ENCODE measurements around the gene GIPC2. TPM values are rescaled to one million over a fixed set of nuclear protein-coding genes. Genes with fewer than 3 reads are reported as not detected.

GIPC2 gene
- total and polyA plus RNA-seq, 2 donors (not counting 1 experiment from before 2014, with no cell fraction given) = not detected

DNA sequence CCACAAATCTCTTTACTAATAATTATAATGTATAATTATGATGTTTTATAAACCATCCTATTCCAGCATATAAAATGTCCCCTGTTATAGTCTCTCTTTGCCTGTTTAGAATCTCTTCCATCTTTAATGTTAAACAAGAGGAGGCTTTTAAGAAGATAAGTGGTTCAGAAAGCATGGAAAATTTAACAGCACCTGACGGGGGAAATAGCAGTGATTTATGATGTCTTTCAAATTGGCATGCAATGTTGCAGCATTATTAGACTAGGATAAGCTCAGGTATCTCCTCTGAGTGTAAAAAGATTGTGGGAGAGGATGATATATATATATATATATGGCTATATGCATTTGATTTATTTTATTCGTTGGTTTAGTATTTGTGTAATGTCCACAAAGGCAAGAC lies 24.4 kb downstream of the GIPC2 start:
- Mint-ChIP-seq H3K9me3 (ENCODE audit: insufficient read depth) (no peaks in the 10 kb centered on the region), H3K4me3 (no peak overlapping the region), H3K27me3 (peaks cover 21% of the 10 kb centered on the region), H3K27ac (no peak overlapping the region), H3K4me1 (no peaks in the 10 kb centered on the region)
- no peak for TF ChIP-seq EZH2 (IDR thresholded peaks at IDR 0.05; ENCODE audit: borderline replicate concordance, insufficient read depth, low read depth, low read length, poor library complexity, severe bottlenecking)
- TF ChIP-seq, protein P1, sequence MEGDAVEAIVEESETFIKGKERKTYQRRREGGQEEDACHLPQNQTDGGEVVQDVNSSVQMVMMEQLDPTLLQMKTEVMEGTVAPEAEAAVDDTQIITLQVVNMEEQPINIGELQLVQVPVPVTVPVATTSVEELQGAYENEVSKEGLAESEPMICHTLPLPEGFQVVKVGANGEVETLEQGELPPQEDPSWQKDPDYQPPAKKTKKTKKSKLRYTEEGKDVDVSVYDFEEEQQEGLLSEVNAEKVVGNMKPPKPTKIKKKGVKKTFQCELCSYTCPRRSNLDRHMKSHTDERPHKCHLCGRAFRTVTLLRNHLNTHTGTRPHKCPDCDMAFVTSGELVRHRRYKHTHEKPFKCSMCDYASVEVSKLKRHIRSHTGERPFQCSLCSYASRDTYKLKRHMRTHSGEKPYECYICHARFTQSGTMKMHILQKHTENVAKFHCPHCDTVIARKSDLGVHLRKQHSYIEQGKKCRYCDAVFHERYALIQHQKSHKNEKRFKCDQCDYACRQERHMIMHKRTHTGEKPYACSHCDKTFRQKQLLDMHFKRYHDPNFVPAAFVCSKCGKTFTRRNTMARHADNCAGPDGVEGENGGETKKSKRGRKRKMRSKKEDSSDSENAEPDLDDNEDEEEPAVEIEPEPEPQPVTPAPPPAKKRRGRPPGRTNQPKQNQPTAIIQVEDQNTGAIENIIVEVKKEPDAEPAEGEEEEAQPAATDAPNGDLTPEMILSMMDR (IDR thresholded peaks at IDR 0.05) = no peak
- Histone ChIP-seq H3K79me2 (ENCODE audit: control insufficient read depth, insufficient read depth, low read length) (no peaks in the 10 kb centered on the region), H3K27ac (ENCODE audit: low read length in 2 of 2) (no peak overlapping the region), H4K20me1 (ENCODE audit: control insufficient read depth, insufficient read depth, low read length, poor library complexity, severe bottlenecking) (no peaks in the 10 kb centered on the region), H3K27me3 (replicated peaks in 1 of 4; ENCODE audit: control extremely low read depth in 1 of 4, control insufficient read depth in 3 of 4, insufficient read depth in 4 of 4, low read length in 3 of 4) (peaks cover 0 to 8% (median 1%) of the 10 kb centered on the region in 4 experiments), H2AFZ (ENCODE audit: insufficient read depth, low read depth, low read length, poor library complexity, severe bottlenecking) (no peak overlapping the region), H3K4me1 (ENCODE audit: control insufficient read depth in 2 of 2, insufficient read depth in 2 of 2, low read length in 2 of 2) (no peaks in the 10 kb centered on the region), H3K36me3 (replicated peaks in 1 of 2; ENCODE audit: control extremely low read depth in 1 of 2, control insufficient read depth in 1 of 2, extremely low read depth in 1 of 2, insufficient read depth in 2 of 2, low read length in 1 of 2) (no peaks in the 10 kb centered on the region), H3K4me3 (ENCODE audit: control extremely low read depth in 1 of 5, extremely low read depth in 1 of 5, insufficient read depth in 1 of 5, low read depth in 2 of 5, low read length in 4 of 5) (no peak overlapping the region), H3K4me2 (replicated peaks; ENCODE audit: low read depth, low read length, poor library complexity, severe bottlenecking) (no peak overlapping the region), H3K9me3 (ENCODE audit: control extremely low read depth in 1 of 3, control insufficient read depth in 2 of 3, insufficient read depth in 1 of 3, low read length in 2 of 3) (no peaks in the 10 kb centered on the region), H3K9ac (ENCODE audit: low read length) (no peak overlapping the region)
- DNase-seq (no peak), ATAC-seq (ENCODE audit: low read depth) (no peak)
- intact Hi-C loops (cut with micrococcal nuclease) = no loop called here
- ChIA-PET CTCF (no interaction called here), POLR2A (no interaction called here)
- 100% methylated on average over 1 of the region's 2 CpGs for WGBS (ENCODE audit: insufficient coverage)

DNA sequence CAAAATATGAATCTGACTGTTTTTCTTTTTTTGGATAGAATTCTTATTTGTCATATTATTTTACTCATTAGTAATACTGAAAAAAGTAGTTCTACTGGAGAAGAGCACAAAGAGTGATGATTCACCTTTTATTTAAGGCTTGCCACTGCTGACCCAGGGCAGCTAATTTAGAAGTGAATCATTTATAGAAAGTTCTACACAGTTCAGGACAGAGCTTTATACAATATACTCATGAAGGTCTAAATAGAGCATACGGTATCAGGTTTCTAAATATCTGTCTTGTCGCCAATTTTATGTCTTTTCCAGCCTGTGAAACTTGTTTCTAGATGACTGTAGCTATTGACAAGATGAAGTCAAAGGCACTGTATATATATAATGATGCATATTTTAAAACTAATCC lies 25.0 kb downstream of the GIPC2 start:
- Histone ChIP-seq H4K20me1 (ENCODE audit: control insufficient read depth, insufficient read depth, low read length, poor library complexity, severe bottlenecking) (no peaks in the 10 kb centered on the region), H3K36me3 (replicated peaks in 1 of 2; ENCODE audit: control extremely low read depth in 1 of 2, control insufficient read depth in 1 of 2, extremely low read depth in 1 of 2, insufficient read depth in 2 of 2, low read length in 1 of 2) (no peaks in the 10 kb centered on the region), H3K79me2 (ENCODE audit: control insufficient read depth, insufficient read depth, low read length) (no peaks in the 10 kb centered on the region), H3K4me2 (replicated peaks; ENCODE audit: low read depth, low read length, poor library complexity, severe bottlenecking) (no peak overlapping the region), H3K9ac (ENCODE audit: low read length) (no peak overlapping the region), H3K27ac (ENCODE audit: low read length in 2 of 2) (no peak overlapping the region), H3K4me1 (ENCODE audit: control insufficient read depth in 2 of 2, insufficient read depth in 2 of 2, low read length in 2 of 2) (no peaks in the 10 kb centered on the region), H2AFZ (ENCODE audit: insufficient read depth, low read depth, low read length, poor library complexity, severe bottlenecking) (no peak overlapping the region), H3K4me3 (ENCODE audit: control extremely low read depth in 1 of 5, extremely low read depth in 1 of 5, insufficient read depth in 1 of 5, low read depth in 2 of 5, low read length in 4 of 5) (no peak overlapping the region), H3K9me3 (ENCODE audit: control extremely low read depth in 1 of 3, control insufficient read depth in 2 of 3, insufficient read depth in 1 of 3, low read length in 2 of 3) (no peaks in the 10 kb centered on the region), H3K27me3 (replicated peaks in 1 of 4; ENCODE audit: control extremely low read depth in 1 of 4, control insufficient read depth in 3 of 4, insufficient read depth in 4 of 4, low read length in 3 of 4) (peaks cover 0 to 8% (median 1%) of the 10 kb centered on the region in 4 experiments)
- CTCF ChIA-PET = no interaction called here
- H3K27ac Mint-ChIP-seq = no peak overlapping the region
- no CpG with 5 or more reads among the region's 2 CpGs for WGBS (ENCODE audit: insufficient coverage)
- ATAC-seq (ENCODE audit: low read depth) (no peak), DNase-seq (no peak)
- H3K4me3 Mint-ChIP-seq = no peak overlapping the region
- H3K9me3 Mint-ChIP-seq (ENCODE audit: insufficient read depth) = no peaks in the 10 kb centered on the region
- TF ChIP-seq EZH2 (IDR thresholded peaks at IDR 0.05; ENCODE audit: borderline replicate concordance, insufficient read depth, low read depth, low read length, poor library complexity, severe bottlenecking) = no peak
- TF ChIP-seq, protein P1 (IDR thresholded peaks at IDR 0.05) = no peak
- POLR2A ChIA-PET = no interaction called here
- peaks cover 21% of the 10 kb centered on the region for H3K27me3 Mint-ChIP-seq
- intact Hi-C loops (cut with micrococcal nuclease) = no loop called here
- H3K4me1 Mint-ChIP-seq = no peaks in the 10 kb centered on the region

Data from B cell (primary cell).